GM12878 (cell line): Measurements from ENCODE around the gene NCKAP5.

Experiments
- CHD1 ChIP-seq: IDR thresholded peaks from 2 replicates; pipeline ENCODE4 v1.6.1; 2012; ENCODE audit warnings: low read depth, low read length, improper control_type of control experiment
- CTCF ChIP-seq, 3 experiments: IDR thresholded peaks in 2 of 3; conservative IDR thresholded peaks in 1 of 3; 2 replicates each; pipeline ENCODE4 v1.5.1; 2011; ENCODE audit warnings: low read depth in 3 of 3, low read length in 3 of 3, mild to moderate bottlenecking in 3 of 3, control low read depth in 2 of 3, moderate library complexity in 2 of 3, inconsistent platforms in 1 of 3, mixed read lengths in 1 of 3; ENCODE audit not compliant: control insufficient read depth in 2 of 3, insufficient read depth in 1 of 3; ENCODE audit errors: extremely low read depth in 1 of 3
- E4F1 ChIP-seq: fragments of 450-650 bp; IDR thresholded peaks from 2 replicates; pipeline ENCODE4 v1.6.1; 2018; ENCODE audit warnings: borderline replicate concordance, mild to moderate bottlenecking; ENCODE audit not compliant: partially characterized antibody
- EZH2 ChIP-seq: IDR thresholded peaks from 2 replicates; pipeline ENCODE4 v1.6.1; 2012; ENCODE audit warnings: low read depth, mild to moderate bottlenecking, control low read depth, inconsistent platforms, low read length, borderline replicate concordance; ENCODE audit not compliant: control insufficient read depth
- HCFC1 ChIP-seq: fragments of 150-350 bp; IDR thresholded peaks from 2 replicates; pipeline ENCODE4 v1.6.1; 2014; ENCODE audit warnings: low read length
- PAX8 ChIP-seq: fragments of 450-650 bp; IDR thresholded peaks from 2 replicates; pipeline ENCODE4 v1.6.1; 2017; ENCODE audit warnings: mild to moderate bottlenecking, moderate library complexity
- POLR2A ChIP-seq: IDR thresholded peaks from 2 replicates; pipeline ENCODE4 v1.6.1; 2011; ENCODE audit warnings: low read depth, mild to moderate bottlenecking, low read length
- RAD21 ChIP-seq: IDR thresholded peaks from 2 replicates; pipeline ENCODE4 v1.6.1; 2011; ENCODE audit warnings: mild to moderate bottlenecking, low read depth, low read length, moderate library complexity; ENCODE audit not compliant: insufficient read depth
- RELA ChIP-seq: fragments of 450-650 bp; IDR thresholded peaks from 2 replicates; pipeline ENCODE4 v1.8.0; 2014; ENCODE audit warnings: borderline replicate concordance; ENCODE audit not compliant: partially characterized antibody
- REST ChIP-seq: IDR thresholded peaks from 2 replicates; pipeline ENCODE4 v1.6.1; 2012; ENCODE audit warnings: mild to moderate bottlenecking, low read depth, low read length
- RFX5 ChIP-seq: IDR thresholded peaks from 2 replicates; pipeline ENCODE4 v1.6.1; 2011; ENCODE audit warnings: low read depth, low read length, improper control_type of control experiment
- SREBF2 ChIP-seq: IDR thresholded peaks from 2 replicates; pipeline ENCODE4 v1.6.1; 2012; ENCODE audit warnings: mild to moderate bottlenecking, low read length
- SUZ12 ChIP-seq: fragments of 200-600 bp; sonication (generic); IDR thresholded peaks from one replicate; pipeline ENCODE4 v1.6.1; 2018; ENCODE audit warnings: antibody characterized with exemption, mild to moderate bottlenecking; ENCODE audit not compliant: unreplicated experiment
- ZSCAN29 ChIP-seq: fragments of 450-650 bp; IDR thresholded peaks from 2 replicates; pipeline ENCODE4 v1.6.1; 2017; ENCODE audit warnings: mild to moderate bottlenecking, moderate library complexity

GRCh38 chr2:133497951-133498565, 70.2 kb downstream of the NCKAP5 start:
- TF ChIP-seq ZSCAN29 (no peak), RELA (no peak), POLR2A (no peak), CHD1 (no peak), REST (no peak), HCFC1 (no peak), RFX5 (no peak), E4F1 (no peak), CTCF (IDR thresholded peaks at IDR 0.05 in 2 of 3, conservative IDR thresholded peaks at IDR 0.05 in 1 of 3; ENCODE audit: control insufficient read depth in 2 of 3, extremely low read depth in 1 of 3, insufficient read depth in 1 of 3, low read depth in 3 of 3, low read length in 3 of 3) (no peak), PAX8 (no peak), SREBF2 (no peak), RAD21 (no peak), SUZ12 (no peak), EZH2 (no peak)
